Nephron progenitor cell (in vitro differentiated cells): ENCODE measurements around the gene GDI2.

Experiments
- DNase-seq: peaks from one replicate; pipeline ENCODE4 v3.0.0; 2021
- H3K27ac Mint-ChIP-seq: 2 replicates; pipeline ENCODE4 v1.8.0; 2021; ENCODE audit warnings: mild to moderate bottlenecking, moderate library complexity, mixed read lengths
- H3K27me3 Mint-ChIP-seq: 2 replicates; pipeline ENCODE4 v1.8.0; 2021; ENCODE audit warnings: mild to moderate bottlenecking, low read depth, mixed read lengths; ENCODE audit not compliant: poor library complexity
- H3K36me3 Mint-ChIP-seq: 2 replicates; pipeline ENCODE4 v1.8.0; 2021; ENCODE audit warnings: low read depth, mixed read lengths
- H3K4me1 Mint-ChIP-seq: 2 replicates; pipeline ENCODE4 v1.8.0; 2021; ENCODE audit warnings: mixed read lengths
- H3K4me3 Mint-ChIP-seq: 2 replicates; pipeline ENCODE4 v1.8.0; 2021; ENCODE audit warnings: mild to moderate bottlenecking, moderate library complexity, mixed read lengths
- H3K9me3 Mint-ChIP-seq: 2 replicates; pipeline ENCODE4 v1.8.0; 2021; ENCODE audit warnings: mild to moderate bottlenecking, moderate library complexity, mixed read lengths
- CTCF ChIP-seq: fragments of 200-600 bp; sonication (generic); IDR thresholded peaks from 2 replicates; pipeline ENCODE4 v1.5.0; 2021; ENCODE audit warnings: antibody characterized with exemption

The GDI2 gene

GRCh38 chr10:5736591-5736990 is 76.6 kb downstream of the GDI2 start:
- TF ChIP-seq CTCF = no peak
- Mint-ChIP-seq H3K4me3 (no peak overlapping the region), H3K9me3 (no peaks in the 10 kb centered on the region), H3K4me1 (peaks cover 30% of the 10 kb centered on the region), H3K27ac (no peak overlapping the region), H3K27me3 (no peaks in the 10 kb centered on the region), H3K36me3 (peaks cover 35% of the 10 kb centered on the region)
- DNase-seq = no peak

GRCh38 chr10:5735119-5735518 is 78.1 kb downstream of the GDI2 start:
- H3K4me3 Mint-ChIP-seq = no peak overlapping the region
- H3K27ac Mint-ChIP-seq = peak overlapping the region; percentile 31

GRCh38 chr10:5732141-5732540 is 81.1 kb downstream of the GDI2 start:
- Mint-ChIP-seq H3K9me3 (no peaks in the 10 kb centered on the region), H3K36me3 (peaks cover 34% of the 10 kb centered on the region), H3K27me3 (no peaks in the 10 kb centered on the region), H3K4me3 (no peak overlapping the region), H3K27ac (peak overlapping the region; percentile 72), H3K4me1 (peaks cover 16% of the 10 kb centered on the region)
- no peak for TF ChIP-seq CTCF
- no peak for DNase-seq

More at GRCh38 chr10:5735119-5735518, 78.1 kb downstream of the GDI2 start:
- Mint-ChIP-seq H3K9me3 (no peaks in the 10 kb centered on the region), H3K4me1 (peaks cover 30% of the 10 kb centered on the region), H3K27me3 (no peaks in the 10 kb centered on the region), H3K36me3 (peaks cover 35% of the 10 kb centered on the region)
- no peak for TF ChIP-seq CTCF
- DNase-seq = no peak

GRCh38 chr10:5731559-5731958 is 81.7 kb downstream of the GDI2 start:
- no peak for TF ChIP-seq CTCF
- peaks cover 34% of the 10 kb centered on the region for H3K36me3 Mint-ChIP-seq
- no peaks in the 10 kb centered on the region for H3K9me3 Mint-ChIP-seq
- H3K27me3 Mint-ChIP-seq = no peaks in the 10 kb centered on the region
- peaks cover 10% of the 10 kb centered on the region for H3K4me1 Mint-ChIP-seq
- H3K4me3 Mint-ChIP-seq = no peak overlapping the region
- DNase-seq = no peak
- peak overlapping the region; percentile 72 for H3K27ac Mint-ChIP-seq

- DNase-seq = no peak
- no peak for TF ChIP-seq CTCF
These were observed 82.5 kb downstream of the GDI2 start for GRCh38 chr10:5730766-5731165.

GRCh38 chr10:5723692-5724091 is 89.5 kb downstream of the GDI2 start:
- no peak for DNase-seq
- Mint-ChIP-seq H3K27ac (peak overlapping the region; percentile 50), H3K4me3 (no peak overlapping the region), H3K36me3 (peaks cover 45% of the 10 kb centered on the region), H3K27me3 (no peaks in the 10 kb centered on the region), H3K4me1 (no peaks in the 10 kb centered on the region), H3K9me3 (no peaks in the 10 kb centered on the region)
- TF ChIP-seq CTCF = no peak

More at GRCh38 chr10:5730766-5731165, 82.5 kb downstream of the GDI2 start:
- Mint-ChIP-seq H3K27ac (peak overlapping the region; percentile 69), H3K4me3 (no peak overlapping the region), H3K36me3 (peaks cover 38% of the 10 kb centered on the region), H3K9me3 (no peaks in the 10 kb centered on the region), H3K4me1 (peaks cover 8% of the 10 kb centered on the region), H3K27me3 (no peaks in the 10 kb centered on the region)
